K562 (cell line): Measurements from ENCODE around the gene GUK1. TPM values are rescaled to one million over a fixed set of nuclear protein-coding genes. Genes with fewer than 3 reads are reported as not detected.
A peak's percentile ranks its signal among the peaks of the same experiment; 100 is the strongest.

Experiments used
- ARID2 ChIP-seq: fragments of 450-650 bp; IDR thresholded peaks from 2 replicates; pipeline ENCODE4 v1.6.1; 2017; ENCODE audit warnings: antibody characterized with exemption, mild to moderate bottlenecking
- CHD4 ChIP-seq: fragments of 200-600 bp; sonication (generic); IDR thresholded peaks from 3 replicates; pipeline ENCODE4 v1.6.1; 2012; ENCODE audit warnings: low read depth, mild to moderate bottlenecking, mixed read lengths, low read length, inconsistent platforms; ENCODE audit not compliant: insufficient read depth, insufficient replicate concordance, poor library complexity, severe bottlenecking
- HEY1 ChIP-seq: fragments of 250-450 bp; sonication (Bioruptor Pico); IDR thresholded peaks from 2 replicates; pipeline ENCODE4 v1.5.0; 2020; ENCODE audit warnings: mild to moderate bottlenecking, moderate library complexity, borderline replicate concordance
- JUND ChIP-seq, 2 experiments: IDR thresholded peaks; 2 replicates in 1 of 2; 3 replicates in 1 of 2; pipeline ENCODE4 v1.6.1; 2011; ENCODE audit warnings: borderline replicate concordance in 2 of 2, low read depth in 2 of 2, low read length in 2 of 2, improper control_type of control experiment in 1 of 2, missing biosample characterization in 1 of 2, missing genetic modification characterization in 1 of 2, missing genetic modification reagents in 1 of 2
- L3MBTL2 ChIP-seq: fragments of 450-650 bp; IDR thresholded peaks from 2 replicates; pipeline ENCODE4 v1.6.1; 2016; ENCODE audit warnings: mild to moderate bottlenecking, moderate library complexity
- NFE2 ChIP-seq: IDR thresholded peaks from 2 replicates; pipeline ENCODE4 v1.6.1; 2014; ENCODE audit warnings: antibody characterized with exemption, low read depth
- PCBP1 ChIP-seq: fragments of 200-400 bp; formaldehyde crosslinking; IDR thresholded peaks from 2 replicates; pipeline ENCODE4 v1.6.1; 2018; ENCODE audit warnings: mild to moderate bottlenecking, low read depth, low read length; ENCODE audit not compliant: poor library complexity, severe bottlenecking
- RBM22 ChIP-seq: fragments of 200-400 bp; formaldehyde crosslinking; IDR thresholded peaks from 2 replicates; pipeline ENCODE4 v1.6.1; 2018; ENCODE audit warnings: low read length, low read depth; ENCODE audit not compliant: poor library complexity, severe bottlenecking
- RFX7 ChIP-seq: fragments of 250-450 bp; sonication (Bioruptor Pico); IDR thresholded peaks from 2 replicates; pipeline ENCODE4 v1.5.1; 2021; ENCODE audit warnings: mild to moderate bottlenecking
- SP1 ChIP-seq: sonication (generic); formaldehyde crosslinking; IDR thresholded peaks from 2 replicates; pipeline ENCODE4 v1.8.1; 2022; ENCODE audit warnings: mild to moderate bottlenecking, missing genetic modification reagents
- SPI1 ChIP-seq: IDR thresholded peaks from 2 replicates; pipeline ENCODE4 v1.6.1; 2011; ENCODE audit warnings: low read depth, low read length, control low read depth, borderline replicate concordance
- SREBF1 ChIP-seq: fragments of 150-350 bp; IDR thresholded peaks from 2 replicates; pipeline ENCODE4 v1.6.1; 2014; ENCODE audit warnings: antibody characterized with exemption, low read depth, low read length, borderline replicate concordance
- TFE3 ChIP-seq: fragments of 450-650 bp; formaldehyde crosslinking; IDR thresholded peaks from 2 replicates; pipeline ENCODE4 v1.4.0; 2020; ENCODE audit warnings: mild to moderate bottlenecking, mixed read lengths
- ZBTB2 ChIP-seq: fragments of 450-650 bp; IDR thresholded peaks from 2 replicates; pipeline ENCODE4 v1.6.1; 2016; ENCODE audit warnings: antibody characterized with exemption
- ZBTB49 ChIP-seq: sonication (generic); formaldehyde crosslinking; IDR thresholded peaks from 2 replicates; pipeline ENCODE4 v1.8.0; 2022; ENCODE audit warnings: missing genetic modification reagents, mild to moderate bottlenecking, borderline replicate concordance
- ZNF133 ChIP-seq: fragments of 250-450 bp; sonication (Bioruptor Pico); IDR thresholded peaks from 2 replicates; pipeline ENCODE4 v1.4.0; 2020; ENCODE audit warnings: mild to moderate bottlenecking
- ZNF175 ChIP-seq: fragments of 200-800 bp; sonication (Bioruptor generic); IDR thresholded peaks from 2 replicates; pipeline ENCODE4 v1.6.1; 2016; ENCODE audit warnings: low read depth, mild to moderate bottlenecking, missing genetic modification characterization, missing compliant biosample characterization
- ZNF280A ChIP-seq: fragments of 450-650 bp; IDR thresholded peaks from 2 replicates; pipeline ENCODE4 v1.6.1; 2018; ENCODE audit warnings: mild to moderate bottlenecking, low read depth; ENCODE audit not compliant: partially characterized antibody
- ZNF780A ChIP-seq: fragments of 250-450 bp; sonication (Bioruptor Pico); IDR thresholded peaks from 2 replicates; pipeline ENCODE4 v1.5.0; 2021; ENCODE audit warnings: mild to moderate bottlenecking
- polyA plus RNA-seq, 8 experiments: library from polyadenylated mRNA; depleted of rRNA in 4 of 8; stranded (reverse) in 5 of 8; unstranded in 3 of 8; fragments of >200 nt; fragmentation: Nextera tagmentation in 2 of 8; fragmentation: Illumina TruSeq in 1 of 8; extraction: Ambion mirVana in 2 of 8; extraction: Trizol in 1 of 8; gene quantifications; 2 replicates each; pipeline versions ENCODE4 v1.2.1 to v1.2.3, GENCODE V29; 2011 to 2014; ENCODE audit warnings: inconsistent platforms in 1 of 8, missing spikeins in 1 of 8
- total RNA-seq, 7 experiments: library from RNA; depleted of rRNA in 6 of 7; stranded (reverse); fragments of >200 nt in 6 of 7; fragmentation: Illumina TruSeq in 2 of 7; extraction: Trizol in 2 of 7; gene quantifications; 2 replicates each; pipeline versions ENCODE4 v1.2.1 to v1.2.3, GENCODE V29; 2011 to 2021; ENCODE audit warnings: low replicate concordance in 1 of 7

The GUK1 gene
- total and polyA plus RNA-seq, 9 of the 15 experiments (the other 6 are each of a cell fraction or from before 2014, with no cell fraction given) = 7.0 to 331 (median 132) TPM

GRCh38 chr1:228102791-228103620 lies 37.1 kb upstream of the GUK1 start, which contains the start of gene C1orf35 (continued):
- TF ChIP-seq TFE3 (CRISPR knock-in tag) (no peak; the same call in 1 of the 2 replicates), SPI1 (peak; percentile 46; the same call in 1 of the 2 replicates), ZNF780A (no peak), CHD4 (no peak), SREBF1 (no peak), ZNF280A (no peak), L3MBTL2 (peak; percentile 95), NFE2 (no peak), RFX7 (CRISPR knock-in tag) (no peak), ZNF133 (CRISPR knock-in tag) (no peak), ZBTB49 (CRISPR knock-in tag) (peak; percentile 80; the same call in 1 of the 2 replicates), RBM22 (peak; percentile 13), ZNF175 (CRISPR knock-in tag) (no peak), PCBP1 (peak; percentile 71), SP1 (CRISPR knock-in tag) (peak; percentile 99), ZBTB2 (peak; percentile 97), ARID2 (no peak), JUND (IDR thresholded peaks at IDR 0.05; ENCODE audit: borderline replicate concordance, low read depth, low read length) (peak; percentile 85), JUND (tag; IDR thresholded peaks at IDR 0.05; ENCODE audit: borderline replicate concordance, low read depth, low read length) (peak; percentile 62; the same call in 1 of the 3 replicates), HEY1 (CRISPR knock-in tag) (no peak)
